IMR-90 (cell line): ENCODE measurements around the gene CENPF. TPM values are rescaled to one million over a fixed set of nuclear protein-coding genes. Genes with fewer than 3 reads are reported as not detected.

Experiments
- ATAC-seq: fragments of 200-7000 bp; cut with Tn5 transposase; 2 replicates; pipeline ENCODE4 v1.9.1; 2020; ENCODE audit warnings: low read depth, mild to moderate bottlenecking, moderate library complexity
- BruUV-seq: library from RNA; stranded (reverse); fragments of 400-500 nt; replicated peaks from 2 replicates; lab custom pipeline; 2021; lab: Mats Ljungman, UMichigan
- CTCF ChIA-PET: fragments of 300-600 bp; formaldehyde crosslinking; extraction: SDS; loops from one replicate; lab custom pipeline; 2021; ENCODE audit warnings: antibody characterized with exemption; lab: Yijun Ruan, JAX
- POLR2A ChIA-PET: fragments of 300-600 bp; sonication (Branson Sonifier 250); formaldehyde crosslinking; loops from one replicate; lab custom pipeline; 2022; ENCODE audit warnings: antibody characterized with exemption; ENCODE audit not compliant: unreplicated experiment; lab: Charles Lee
- DNase-seq: peaks from one replicate; pipeline ENCODE4 v3.0.0; 2013
- H2AFZ ChIP-seq: replicated peaks from 2 replicates; pipeline ENCODE3; 2013; ENCODE audit warnings: low read length, mild to moderate bottlenecking; ENCODE audit not compliant: poor library complexity
- H2AK5ac ChIP-seq: 2 replicates; pipeline ENCODE4 v1.6.1; 2013; ENCODE audit warnings: low read depth, low read length, inconsistent platforms
- H2AK9ac ChIP-seq: replicated peaks from 2 replicates; pipeline ENCODE3; 2013; ENCODE audit warnings: mild to moderate bottlenecking, low read depth, low read length, moderate library complexity; ENCODE audit not compliant: poor library complexity
- H2BK120ac ChIP-seq: 2 replicates; pipeline ENCODE4 v1.6.1; 2013; ENCODE audit warnings: low read depth, low read length, inconsistent platforms
- H2BK15ac ChIP-seq: 3 replicates; pipeline ENCODE4 v1.6.1; 2013; ENCODE audit warnings: low read depth, low read length, inconsistent platforms
- H2BK20ac ChIP-seq: 2 replicates; pipeline ENCODE4 v1.6.1; 2013; ENCODE audit warnings: low read depth, mild to moderate bottlenecking, inconsistent platforms, low read length, moderate library complexity
- H2BK5ac ChIP-seq: 2 replicates; pipeline ENCODE4 v1.6.1; 2013; ENCODE audit warnings: mild to moderate bottlenecking, low read depth, low read length, inconsistent platforms; ENCODE audit not compliant: poor library complexity, severe bottlenecking
- H3K14ac ChIP-seq: replicated peaks from 2 replicates; pipeline ENCODE4 v1.6.1; 2013; ENCODE audit warnings: low read depth, low read length, inconsistent platforms
- H3K18ac ChIP-seq: 2 replicates; pipeline ENCODE4 v1.6.1; 2013; ENCODE audit warnings: low read depth, low read length, control low read depth
- H3K23ac ChIP-seq: 2 replicates; pipeline ENCODE4 v1.6.1; 2013; ENCODE audit warnings: low read depth, low read length, inconsistent platforms
- H3K27ac ChIP-seq: 2 replicates; pipeline ENCODE4 v1.5.1; 2013; ENCODE audit warnings: mild to moderate bottlenecking, control low read depth, low read length; ENCODE audit not compliant: insufficient read depth
- H3K27me3 ChIP-seq: 2 replicates; pipeline ENCODE4 v1.6.1; 2013; ENCODE audit warnings: low read length; ENCODE audit not compliant: control insufficient read depth, insufficient read depth
- H3K36me3 ChIP-seq: 2 replicates; pipeline ENCODE4 v1.6.1; 2013; ENCODE audit warnings: low read length, mixed read lengths; ENCODE audit not compliant: control insufficient read depth, insufficient read depth
- H3K4ac ChIP-seq: 2 replicates; pipeline ENCODE4 v1.6.1; 2013; ENCODE audit warnings: low read depth, low read length, inconsistent platforms
- H3K4me1 ChIP-seq: 2 replicates; pipeline ENCODE4 v1.6.1; 2013; ENCODE audit warnings: low read length, mixed read lengths; ENCODE audit not compliant: control insufficient read depth, insufficient read depth
- H3K4me2 ChIP-seq: 2 replicates; pipeline ENCODE4 v1.6.1; 2013; ENCODE audit warnings: low read depth, mild to moderate bottlenecking, control low read depth, low read length, moderate library complexity
- H3K4me3 ChIP-seq: 2 replicates; pipeline ENCODE4 v1.5.1; 2013; ENCODE audit warnings: low read depth, mild to moderate bottlenecking, control low read depth, low read length, moderate library complexity; ENCODE audit not compliant: insufficient read depth
- H3K56ac ChIP-seq: 2 replicates; pipeline ENCODE4 v1.6.1; 2013; ENCODE audit warnings: low read length, inconsistent platforms; ENCODE audit not compliant: insufficient read depth; ENCODE audit errors: extremely low read depth
- H3K79me1 ChIP-seq, 2 experiments: 2 replicates each; pipeline ENCODE4 v1.6.1; 2013; ENCODE audit warnings: low read length in 2 of 2, inconsistent platforms in 1 of 2, low read depth in 1 of 2
- H3K9ac ChIP-seq: 2 replicates; pipeline ENCODE4 v1.6.1; 2013; ENCODE audit warnings: low read depth, low read length, control low read depth
- H3K9me1 ChIP-seq: 2 replicates; pipeline ENCODE4 v1.6.1; 2013; ENCODE audit warnings: low read length, inconsistent platforms; ENCODE audit not compliant: insufficient read depth
- H3K9me3 ChIP-seq: 2 replicates; pipeline ENCODE4 v1.6.1; 2013; ENCODE audit warnings: low read length; ENCODE audit not compliant: control insufficient read depth, insufficient read depth
- H4K20me1 ChIP-seq: 2 replicates; pipeline ENCODE4 v1.6.1; 2013; ENCODE audit warnings: low read length, inconsistent platforms; ENCODE audit not compliant: insufficient read depth
- H4K5ac ChIP-seq: 2 replicates; pipeline ENCODE4 v1.6.1; 2013; ENCODE audit warnings: mild to moderate bottlenecking, low read depth, low read length, control low read depth
- H4K8ac ChIP-seq, 2 experiments: 2 replicates each; pipeline ENCODE4 v1.6.1; 2013; ENCODE audit warnings: low read depth in 2 of 2, low read length in 2 of 2, control low read depth in 1 of 2, inconsistent platforms in 1 of 2
- H4K91ac ChIP-seq: 2 replicates; pipeline ENCODE4 v1.6.1; 2013; ENCODE audit warnings: low read depth, low read length, inconsistent platforms; ENCODE audit not compliant: insufficient read depth
- BHLHE40 ChIP-seq: fragments of 150-350 bp; IDR thresholded peaks from 2 replicates; pipeline ENCODE4 v1.6.1; 2016; ENCODE audit warnings: mild to moderate bottlenecking, low read depth, low read length
- CHD1 ChIP-seq: IDR thresholded peaks from 2 replicates; pipeline ENCODE4 v1.6.1; 2012; ENCODE audit warnings: low read depth, low read length, improper control_type of control experiment
- ELK1 ChIP-seq: fragments of 150-350 bp; IDR thresholded peaks from 2 replicates; pipeline ENCODE4 v1.6.1; 2016; ENCODE audit warnings: low read depth, mild to moderate bottlenecking, low read length, moderate library complexity, borderline replicate concordance
- FOS ChIP-seq: fragments of 150-350 bp; IDR thresholded peaks from 2 replicates; pipeline ENCODE4 v1.6.1; 2016; ENCODE audit warnings: low read depth, low read length
- MAFK ChIP-seq: IDR thresholded peaks from 2 replicates; pipeline ENCODE4 v1.6.1; 2012; ENCODE audit warnings: low read depth, low read length, improper control_type of control experiment
- MAZ ChIP-seq: IDR thresholded peaks from 2 replicates; pipeline ENCODE4 v1.6.1; 2012; ENCODE audit warnings: low read depth, mild to moderate bottlenecking, low read length, improper control_type of control experiment, moderate library complexity, borderline replicate concordance
- MXI1 ChIP-seq: IDR thresholded peaks from 2 replicates; pipeline ENCODE4 v1.6.1; 2012; ENCODE audit warnings: low read depth, mild to moderate bottlenecking, low read length, moderate library complexity, borderline replicate concordance
- NFE2L2 ChIP-seq: fragments of 150-350 bp; IDR thresholded peaks from 2 replicates; pipeline ENCODE4 v1.6.1; 2016; ENCODE audit warnings: low read depth, mild to moderate bottlenecking, low read length
- POLR2A ChIP-seq: IDR thresholded peaks from 2 replicates; pipeline ENCODE4 v1.6.1; 2012; ENCODE audit warnings: mild to moderate bottlenecking, low read depth, low read length
- RAD21 ChIP-seq: IDR thresholded peaks from 2 replicates; pipeline ENCODE4 v1.6.1; 2012; ENCODE audit warnings: low read length, improper control_type of control experiment
- RCOR1 ChIP-seq: IDR thresholded peaks from 2 replicates; pipeline ENCODE4 v1.6.1; 2012; ENCODE audit warnings: mild to moderate bottlenecking, low read length, improper control_type of control experiment; ENCODE audit not compliant: insufficient replicate concordance
- SMC3 ChIP-seq: fragments of 150-350 bp; IDR thresholded peaks from 2 replicates; pipeline ENCODE4 v1.6.1; 2016; ENCODE audit warnings: low read depth, mild to moderate bottlenecking, antibody characterized with exemption, low read length, moderate library complexity
- WGBS, 2 experiments: methylation state at CpG; one replicate each; pipeline versions ENCODE4 v1.1.5 to v1.1.7; 2013; ENCODE audit warnings: missing lambda C conversion rate in 2 of 2; ENCODE audit not compliant: insufficient read length in 1 of 2; ENCODE audit errors: extremely low coverage in 2 of 2; 5-methylcytosine and 5-hydroxymethylcytosine counted together
- dilution Hi-C: fragments of 300-500 bp; cut with HindIII; formaldehyde crosslinking; loops from one replicate; pipeline ENCODE4 v1.14.3; 2018; ENCODE audit warnings: low sequenced_read_pairs; ENCODE audit not compliant: unreplicated experiment
- in situ Hi-C: fragments of 300-500 bp; cut with MboI; formaldehyde crosslinking; loops from 3 replicates; pipeline ENCODE4 v1.14.3; 2019; ENCODE audit warnings: low sequenced_read_pairs, inconsistent platforms, mixed read lengths
- intact Hi-C: fragments of 100-400 bp; cut with micrococcal nuclease; formaldehyde crosslinking; loops from 2 replicates; pipeline ENCODE4 v1.10.0; 2022
- polyA plus RNA-seq, 3 experiments: library from polyadenylated mRNA; depleted of rRNA; stranded (reverse); fragments of >200 nt; gene quantifications; 2 replicates each; pipeline ENCODE4 v1.2.3, GENCODE V29; 2012; ENCODE audit warnings: low replicate concordance in 1 of 3
- total RNA-seq: library from RNA; depleted of rRNA; stranded (reverse); fragments of >200 nt; gene quantifications from 2 replicates; pipeline ENCODE4 v1.2.3, GENCODE V29; 2012
- TF ChIP-seq, protein P1 (sequence below): fragments of 150-350 bp; IDR thresholded peaks from 2 replicates; pipeline ENCODE4 v1.6.1; 2017; ENCODE audit warnings: mild to moderate bottlenecking, antibody characterized with exemption, low read length, low read depth
- TF ChIP-seq, protein P2 (sequence below): conservative IDR thresholded peaks from 2 replicates; pipeline ENCODE4 v1.5.1; 2012; ENCODE audit warnings: mild to moderate bottlenecking, low read depth, low read length, improper control_type of control experiment

CENPF gene
- total and polyA plus RNA-seq, 2 of the 4 experiments (the other 2 are of a cell fraction): 20.9 to 51.8 TPM

DNA sequence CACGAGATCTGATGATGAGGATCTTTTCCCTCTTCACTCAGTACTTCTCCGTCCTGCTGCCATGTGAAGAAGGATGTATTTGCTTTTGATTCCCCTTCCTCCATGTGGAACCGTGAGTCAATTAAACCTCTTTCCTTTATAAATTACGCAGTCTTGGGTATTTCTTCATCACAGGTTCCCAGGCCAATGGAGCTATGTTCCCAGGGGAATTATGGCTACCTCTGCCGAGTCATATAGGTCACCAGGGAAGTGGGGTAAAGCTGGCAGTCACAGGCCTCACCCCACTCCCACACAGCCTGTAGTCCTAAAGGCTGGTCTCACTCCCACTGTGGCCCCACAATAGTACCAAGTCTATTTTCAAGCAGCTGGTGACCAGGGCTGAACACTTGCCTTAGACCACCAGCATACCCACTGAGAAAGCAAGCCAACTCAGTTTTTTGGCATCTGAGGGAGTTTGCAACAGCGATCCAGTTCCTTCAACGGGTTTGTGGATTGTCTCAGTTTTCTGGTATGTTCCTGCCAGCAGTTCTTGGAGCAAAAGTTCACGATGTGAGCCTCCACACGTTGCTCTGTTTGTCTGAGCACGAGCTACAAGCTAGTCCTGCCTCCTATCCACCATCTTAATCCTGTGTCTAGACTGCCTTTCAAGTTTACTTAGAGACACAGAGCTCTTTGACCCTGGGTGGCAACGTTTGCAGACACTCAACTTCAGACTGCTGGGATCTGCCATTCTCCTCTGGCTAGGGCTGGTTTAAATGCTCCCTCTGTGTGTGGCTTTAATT is 104.5 kb downstream of the CENPF start:
- Histone ChIP-seq H4K91ac (peak overlapping the region; percentile 81), H3K23ac (peak overlapping the region; percentile 2; the same call in 1 of the 2 replicates), H2AK5ac (peak overlapping the region; percentile 72), H3K4me3 (no peak overlapping the region), H3K4me1 (peaks cover 4% of the 10 kb centered on the region; the same call in 1 of the 2 replicates), H4K8ac (peak overlapping the region; percentile 77 to 94), H2BK5ac (peak overlapping the region; percentile 93), H3K4me2 (no peak overlapping the region), H3K79me1 (no peaks in the 10 kb centered on the region), H3K9me3 (no peaks in the 10 kb centered on the region), H2BK15ac (peak overlapping the region; percentile 80; the same call in 2 of the 3 replicates), H3K36me3 (no peaks in the 10 kb centered on the region), H3K14ac (peak overlapping the region; percentile 90), H4K5ac (peak overlapping the region; percentile 55; the same call in 1 of the 2 replicates), H3K9me1 (no peaks in the 10 kb centered on the region), H3K4ac (peak overlapping the region; percentile 69), H3K9ac (no peak overlapping the region), H2AK9ac (peak overlapping the region; percentile 82), H3K27me3 (no peaks in the 10 kb centered on the region), H2BK120ac (peak overlapping the region; percentile 79), H3K56ac (no peak overlapping the region), H2AFZ (peak overlapping the region; percentile 86), H2BK20ac (peak overlapping the region; percentile 81), H3K18ac (peak overlapping the region; percentile 56; the same call in 1 of the 2 replicates), H3K27ac (peak overlapping the region; percentile 27; the same call in 1 of the 2 replicates), H4K20me1 (no peaks in the 10 kb centered on the region)
- WGBS, 2 experiments: 59% methylated on average over 5 of the region's 11 CpGs; no CpG with 5 or more reads in 1 of the 2 experiments
- TF ChIP-seq CHD1 (no peak), RCOR1 (no peak), POLR2A (no peak), FOS (no peak), MXI1 (no peak), SMC3 (no peak), BHLHE40 (no peak), RAD21 (no peak), MAFK (no peak), NFE2L2 (no peak), ELK1 (no peak), MAZ (no peak)
- TF ChIP-seq, protein P1, sequence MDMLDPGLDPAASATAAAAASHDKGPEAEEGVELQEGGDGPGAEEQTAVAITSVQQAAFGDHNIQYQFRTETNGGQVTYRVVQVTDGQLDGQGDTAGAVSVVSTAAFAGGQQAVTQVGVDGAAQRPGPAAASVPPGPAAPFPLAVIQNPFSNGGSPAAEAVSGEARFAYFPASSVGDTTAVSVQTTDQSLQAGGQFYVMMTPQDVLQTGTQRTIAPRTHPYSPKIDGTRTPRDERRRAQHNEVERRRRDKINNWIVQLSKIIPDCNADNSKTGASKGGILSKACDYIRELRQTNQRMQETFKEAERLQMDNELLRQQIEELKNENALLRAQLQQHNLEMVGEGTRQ: no peak
- TF ChIP-seq, protein P2, sequence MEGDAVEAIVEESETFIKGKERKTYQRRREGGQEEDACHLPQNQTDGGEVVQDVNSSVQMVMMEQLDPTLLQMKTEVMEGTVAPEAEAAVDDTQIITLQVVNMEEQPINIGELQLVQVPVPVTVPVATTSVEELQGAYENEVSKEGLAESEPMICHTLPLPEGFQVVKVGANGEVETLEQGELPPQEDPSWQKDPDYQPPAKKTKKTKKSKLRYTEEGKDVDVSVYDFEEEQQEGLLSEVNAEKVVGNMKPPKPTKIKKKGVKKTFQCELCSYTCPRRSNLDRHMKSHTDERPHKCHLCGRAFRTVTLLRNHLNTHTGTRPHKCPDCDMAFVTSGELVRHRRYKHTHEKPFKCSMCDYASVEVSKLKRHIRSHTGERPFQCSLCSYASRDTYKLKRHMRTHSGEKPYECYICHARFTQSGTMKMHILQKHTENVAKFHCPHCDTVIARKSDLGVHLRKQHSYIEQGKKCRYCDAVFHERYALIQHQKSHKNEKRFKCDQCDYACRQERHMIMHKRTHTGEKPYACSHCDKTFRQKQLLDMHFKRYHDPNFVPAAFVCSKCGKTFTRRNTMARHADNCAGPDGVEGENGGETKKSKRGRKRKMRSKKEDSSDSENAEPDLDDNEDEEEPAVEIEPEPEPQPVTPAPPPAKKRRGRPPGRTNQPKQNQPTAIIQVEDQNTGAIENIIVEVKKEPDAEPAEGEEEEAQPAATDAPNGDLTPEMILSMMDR: no peak
- no TSS peak for BruUV-seq
- ATAC-seq: peak; percentile 47
- intact Hi-C loops (no loop called here), in situ Hi-C loops (no loop called here), dilution Hi-C loops (no loop called here)
- ChIA-PET CTCF (interaction anchor here (1.7 kb wide), 1 partner anchor 10 kb away, joined by 4 read pairs; no protein-coding TSS in a partner anchor), POLR2A (no interaction called here)
- DNase-seq: peak; percentile 77
